ENCODE results near the gene BCAS4.

GRCh38 chr20:50810842-50811241 is 16.0 kb downstream of the BCAS4 start:
- no peak for TF ChIP-seq NFRKB (IDR thresholded peaks at IDR 0.05)
- no peak for TF ChIP-seq ZNF384 (IDR thresholded peaks at IDR 0.05)
- no peak for TF ChIP-seq FOXM1 (IDR thresholded peaks at IDR 0.05; ENCODE audit: borderline replicate concordance)
- TF ChIP-seq SUZ12 (IDR thresholded peaks at IDR 0.05): no peak
- no peak for TF ChIP-seq LEF1 (IDR thresholded peaks at IDR 0.05; ENCODE audit: borderline replicate concordance)
- TF ChIP-seq FOXA1 (IDR thresholded peaks at IDR 0.05): no peak
